ENCODE results near the gene LIPJ. TPM values are rescaled to one million over a fixed set of nuclear protein-coding genes. Genes with fewer than 3 reads are reported as not detected.

LIPJ gene
- polyA plus RNA-seq, 1 donor from 2014 or later = 0.15 TPM

- H3K9ac ChIP-seq (ENCODE audit: low read length) = no peak overlapping the region
- no peaks in the 10 kb centered on the region for H3K79me2 ChIP-seq (replicated peaks; ENCODE audit: insufficient read depth, low read length)
- H3K27ac ChIP-seq (ENCODE audit: low read length) = no peak overlapping the region
- H3K9me3 ChIP-seq (ENCODE audit: low read length) = no peaks in the 10 kb centered on the region
- H2AFZ ChIP-seq (ENCODE audit: low read depth, low read length) = no peak overlapping the region
- no peaks in the 10 kb centered on the region for H3K9me2 ChIP-seq (ENCODE audit: insufficient read depth, low read length)
- TF ChIP-seq EP300 (conservative IDR thresholded peaks at IDR 0.05; ENCODE audit: poor library complexity, severe bottlenecking) (no peak), POLR2AphosphoS5 (IDR thresholded peaks at IDR 0.05) (no peak), REST (IDR thresholded peaks at IDR 0.05; ENCODE audit: borderline replicate concordance) (no peak), EZH2 (IDR thresholded peaks at IDR 0.05; ENCODE audit: borderline replicate concordance, insufficient read depth, low read length, poor library complexity, severe bottlenecking) (no peak), CTCF (IDR thresholded peaks at IDR 0.05; ENCODE audit: poor library complexity, severe bottlenecking) (no peak), TAF1 (IDR thresholded peaks at IDR 0.05; ENCODE audit: low read depth) (no peak), MXI1 (conservative IDR thresholded peaks at IDR 0.05; ENCODE audit: poor library complexity, severe bottlenecking) (no peak), RAD21 (conservative IDR thresholded peaks at IDR 0.05) (no peak)
- H3K4me2 ChIP-seq (ENCODE audit: low read length) = no peak overlapping the region
- no peaks in the 10 kb centered on the region for H4K20me1 ChIP-seq (ENCODE audit: insufficient read depth)
- H3F3A ChIP-seq (ENCODE audit: insufficient read depth, low read length, poor library complexity, severe bottlenecking) = no peaks in the 10 kb centered on the region
- no peaks in the 10 kb centered on the region for H3K36me3 ChIP-seq (ENCODE audit: insufficient read depth, low read length)
- H3K4me3 ChIP-seq (ENCODE audit: low read length) = no peak overlapping the region
- no peaks in the 10 kb centered on the region for H3K27me3 ChIP-seq (ENCODE audit: insufficient read depth, low read depth, low read length)
Measured at GRCh38 chr10:88562152-88562551, 24.4 kb upstream of the LIPJ start.

DNA sequence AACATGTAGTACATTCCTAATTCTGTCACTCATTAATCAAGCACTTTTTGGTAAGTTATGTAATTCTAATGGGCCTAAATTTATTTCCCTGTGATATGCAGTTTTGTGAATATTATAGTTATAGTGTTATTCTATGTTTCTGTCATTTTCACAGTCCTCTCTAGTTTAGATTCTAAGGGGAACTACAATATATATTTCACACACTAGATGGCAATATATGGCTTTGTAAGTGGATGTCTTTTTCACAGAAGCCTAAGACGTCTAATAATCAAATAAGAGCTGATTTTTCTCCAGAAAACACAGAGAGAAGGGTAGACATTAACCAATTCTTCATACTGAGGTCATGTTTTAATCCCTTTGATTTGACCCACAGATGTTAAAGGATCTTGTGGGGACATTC lies 21.5 kb upstream of the LIPJ start:
- no peaks in the 10 kb centered on the region for H3K27me3 ChIP-seq (ENCODE audit: insufficient read depth, low read depth, low read length)
- no peak overlapping the region for H3K9ac ChIP-seq (ENCODE audit: low read length)
- H3K4me3 ChIP-seq (ENCODE audit: low read length) = no peak overlapping the region
- H3K9me3 ChIP-seq (ENCODE audit: low read length) = no peaks in the 10 kb centered on the region
- H3K4me2 ChIP-seq (ENCODE audit: low read length) = no peak overlapping the region
- H3K79me2 ChIP-seq (replicated peaks; ENCODE audit: insufficient read depth, low read length) = no peaks in the 10 kb centered on the region
- no peaks in the 10 kb centered on the region for H3K9me2 ChIP-seq (ENCODE audit: insufficient read depth, low read length)
- H2AFZ ChIP-seq (ENCODE audit: low read depth, low read length) = no peak overlapping the region
- H3K36me3 ChIP-seq (ENCODE audit: insufficient read depth, low read length) = no peaks in the 10 kb centered on the region
- no peaks in the 10 kb centered on the region for H3F3A ChIP-seq (ENCODE audit: insufficient read depth, low read length, poor library complexity, severe bottlenecking)
- H3K27ac ChIP-seq (ENCODE audit: low read length) = no peak overlapping the region
- TF ChIP-seq SMC3 (conservative IDR thresholded peaks at IDR 0.05; ENCODE audit: poor library complexity) = peak; percentile 86
- TF ChIP-seq CTCF (IDR thresholded peaks at IDR 0.05; ENCODE audit: poor library complexity, severe bottlenecking) = peak; percentile 83
- peak; percentile 87 for TF ChIP-seq RAD21 (conservative IDR thresholded peaks at IDR 0.05)
- no peak for TF ChIP-seq POLR2AphosphoS5 (IDR thresholded peaks at IDR 0.05)
- no peak for TF ChIP-seq REST (IDR thresholded peaks at IDR 0.05; ENCODE audit: borderline replicate concordance)
- no peaks in the 10 kb centered on the region for H4K20me1 ChIP-seq (ENCODE audit: insufficient read depth)

Measured in neural cell (in vitro differentiated cells).